ENCODE measurements around the gene CUX1.
"Not testable (repeated sequence)": the region's sequence is repeated elsewhere in the genome, so short reads cannot be mapped to it uniquely, and the experiment has no call there.

CUX1 gene

DNA sequence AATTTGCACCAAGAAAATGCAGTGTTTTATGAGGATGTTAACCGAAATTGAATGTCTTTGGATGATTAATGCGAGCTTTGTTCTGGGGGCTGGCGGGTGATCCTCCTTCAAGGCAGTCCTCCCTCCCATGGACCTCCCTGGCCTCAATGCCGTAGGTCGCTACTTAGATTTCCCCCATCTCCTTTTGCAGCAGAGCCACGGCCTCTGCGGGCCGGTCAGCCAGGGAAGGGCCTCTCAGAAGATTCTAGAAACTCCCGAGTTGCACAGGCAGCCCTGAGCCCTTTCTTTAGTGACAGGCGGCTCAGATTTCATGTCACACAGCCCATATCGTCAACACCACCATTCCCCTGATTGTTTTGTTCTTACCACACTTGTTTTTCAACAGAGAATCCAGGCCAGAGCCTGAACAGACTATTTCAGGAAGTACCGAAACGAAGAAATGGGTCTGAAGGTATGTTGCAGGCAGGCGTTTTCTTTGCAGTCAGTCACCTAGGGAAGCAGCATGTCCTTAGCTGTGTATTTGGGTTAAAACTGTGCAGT is 381.1 kb downstream of the CUX1 start:
- DNase-seq, result no peak

DNA sequence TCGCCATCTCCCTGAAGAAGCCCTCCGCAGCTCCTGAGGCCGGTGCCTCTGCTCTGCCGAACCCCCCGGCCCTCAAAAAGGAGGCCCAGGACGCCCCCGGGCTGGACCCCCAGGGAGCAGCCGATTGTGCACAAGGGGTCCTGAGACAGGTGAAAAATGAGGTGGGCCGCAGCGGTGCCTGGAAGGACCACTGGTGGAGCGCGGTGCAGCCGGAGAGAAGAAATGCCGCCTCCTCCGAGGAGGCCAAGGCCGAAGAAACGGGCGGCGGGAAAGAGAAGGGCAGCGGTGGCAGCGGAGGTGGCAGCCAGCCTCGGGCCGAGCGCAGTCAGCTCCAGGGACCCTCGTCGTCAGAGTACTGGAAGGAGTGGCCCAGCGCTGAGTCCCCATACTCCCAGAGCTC is 384.1 kb downstream of the CUX1 start:
- no peak for DNase-seq

DNA sequence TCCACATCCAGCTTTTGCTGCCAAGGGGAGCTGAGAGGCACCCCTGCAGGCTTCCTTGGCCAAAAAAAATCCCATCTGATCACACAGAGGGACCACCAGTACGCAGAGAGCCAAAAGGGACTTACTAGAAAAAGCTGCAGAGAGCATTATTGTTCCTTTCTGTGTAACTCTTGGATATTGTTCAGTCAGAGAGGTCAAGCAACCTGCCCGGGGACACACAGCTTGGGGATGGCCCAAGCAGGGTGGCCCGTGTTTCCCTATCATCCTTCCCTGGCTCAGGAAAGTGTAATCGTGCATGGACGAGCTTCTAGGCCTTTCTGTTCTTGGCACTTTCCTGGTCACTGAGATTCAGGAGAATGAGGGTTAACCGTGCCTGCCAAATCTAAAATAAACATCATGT is 385.1 kb downstream of the CUX1 start:
- no peak for DNase-seq

DNA sequence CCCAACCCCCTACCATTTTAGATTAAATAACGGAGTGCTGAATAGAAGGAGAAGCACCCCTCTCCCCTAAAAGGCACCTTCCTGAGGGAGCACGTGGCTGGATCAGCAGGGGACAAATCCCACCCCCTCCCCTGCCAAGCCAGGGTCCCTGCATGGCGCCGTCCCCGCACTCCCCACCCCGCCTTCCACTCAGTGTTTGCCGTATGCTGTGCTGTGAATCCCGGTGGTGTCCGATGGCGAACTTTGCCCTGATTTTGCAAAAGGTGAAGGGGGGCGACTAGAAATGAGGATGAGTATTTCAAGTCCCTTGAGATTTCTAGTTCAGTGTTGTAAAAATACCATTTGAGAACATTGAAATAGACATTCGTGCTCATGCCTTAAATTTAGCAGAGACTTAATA is 385.8 kb downstream of the CUX1 start:
- no peak for DNase-seq

DNA sequence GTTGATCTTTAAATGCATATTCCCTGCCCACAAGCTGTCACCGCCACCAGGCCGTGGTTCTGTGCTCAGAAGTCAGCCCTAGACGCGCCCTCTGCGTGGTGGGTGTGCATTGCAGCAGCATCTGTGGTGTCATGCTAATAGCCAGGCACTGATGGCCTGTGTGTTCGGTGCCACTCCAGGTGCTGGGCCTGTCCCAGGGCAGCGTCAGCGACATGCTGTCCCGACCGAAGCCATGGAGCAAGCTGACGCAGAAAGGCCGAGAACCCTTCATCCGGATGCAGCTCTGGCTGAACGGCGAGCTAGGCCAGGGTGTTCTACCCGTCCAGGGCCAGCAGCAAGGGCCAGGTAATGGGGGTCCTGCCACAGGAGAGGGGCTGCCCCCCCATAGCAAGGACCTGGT is 386.8 kb downstream of the CUX1 start:
- no peak for DNase-seq

DNA sequence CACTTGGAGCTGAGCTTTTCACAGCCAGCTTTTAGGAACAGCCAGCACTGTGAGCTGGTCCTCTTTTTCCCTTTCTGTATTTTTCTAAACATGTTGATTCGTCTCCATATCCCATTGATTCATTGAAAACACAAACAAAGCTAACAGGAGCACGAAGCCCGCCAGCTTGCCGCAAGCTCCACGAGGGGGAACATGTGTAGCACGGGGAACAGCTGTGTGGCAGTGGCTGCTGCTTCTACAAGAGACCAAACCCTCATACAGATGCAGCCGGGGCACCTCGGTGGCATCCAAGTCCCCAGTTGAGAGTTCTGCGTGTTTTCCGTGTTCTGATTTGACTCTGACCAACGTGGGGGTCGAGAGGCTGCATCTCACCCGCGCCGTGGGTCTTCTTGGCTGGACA is 388.5 kb downstream of the CUX1 start:
- DNase-seq, result no peak

DNA sequence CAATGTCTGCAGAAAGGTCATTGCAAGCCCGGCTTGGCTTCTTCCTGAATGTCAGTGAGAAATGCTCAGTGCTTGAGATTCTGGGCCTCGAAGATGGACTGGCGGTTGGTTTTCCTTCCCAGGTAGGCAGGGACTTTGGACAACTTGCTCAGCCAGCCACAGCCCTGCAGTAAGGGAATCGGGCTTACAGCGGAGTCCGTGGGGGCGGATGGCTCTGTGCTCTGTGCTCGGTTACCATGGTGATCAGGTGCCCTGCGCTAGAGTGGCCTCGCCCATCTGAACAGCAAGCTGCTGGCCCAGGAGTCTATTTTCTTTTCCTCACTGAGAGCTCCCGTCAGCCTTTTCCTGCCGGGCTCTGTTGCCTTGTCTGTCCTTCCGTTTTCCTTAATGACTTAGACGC is 391.4 kb downstream of the CUX1 start:
- DNase-seq, result no peak

DNA sequence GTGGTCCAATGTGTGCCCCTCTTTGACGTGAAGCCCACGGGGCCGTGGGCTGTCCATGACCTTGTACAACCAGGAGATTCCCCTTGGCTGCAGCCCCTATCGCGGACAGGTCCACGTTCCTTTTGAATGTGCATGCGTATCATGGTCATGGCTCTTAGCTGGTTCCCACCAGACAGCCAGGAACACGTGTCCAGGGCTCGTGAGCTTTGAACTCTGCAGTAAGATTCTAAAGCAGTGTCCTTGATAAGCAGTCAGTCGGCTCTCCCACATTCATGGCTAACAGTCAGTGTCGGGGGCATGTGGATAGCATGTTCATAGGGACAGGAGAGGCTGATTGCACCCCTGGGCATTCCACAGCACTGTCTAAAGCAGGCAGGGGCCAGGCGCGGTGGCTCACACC is 393.4 kb downstream of the CUX1 start:
- DNase-seq, result no peak

DNA sequence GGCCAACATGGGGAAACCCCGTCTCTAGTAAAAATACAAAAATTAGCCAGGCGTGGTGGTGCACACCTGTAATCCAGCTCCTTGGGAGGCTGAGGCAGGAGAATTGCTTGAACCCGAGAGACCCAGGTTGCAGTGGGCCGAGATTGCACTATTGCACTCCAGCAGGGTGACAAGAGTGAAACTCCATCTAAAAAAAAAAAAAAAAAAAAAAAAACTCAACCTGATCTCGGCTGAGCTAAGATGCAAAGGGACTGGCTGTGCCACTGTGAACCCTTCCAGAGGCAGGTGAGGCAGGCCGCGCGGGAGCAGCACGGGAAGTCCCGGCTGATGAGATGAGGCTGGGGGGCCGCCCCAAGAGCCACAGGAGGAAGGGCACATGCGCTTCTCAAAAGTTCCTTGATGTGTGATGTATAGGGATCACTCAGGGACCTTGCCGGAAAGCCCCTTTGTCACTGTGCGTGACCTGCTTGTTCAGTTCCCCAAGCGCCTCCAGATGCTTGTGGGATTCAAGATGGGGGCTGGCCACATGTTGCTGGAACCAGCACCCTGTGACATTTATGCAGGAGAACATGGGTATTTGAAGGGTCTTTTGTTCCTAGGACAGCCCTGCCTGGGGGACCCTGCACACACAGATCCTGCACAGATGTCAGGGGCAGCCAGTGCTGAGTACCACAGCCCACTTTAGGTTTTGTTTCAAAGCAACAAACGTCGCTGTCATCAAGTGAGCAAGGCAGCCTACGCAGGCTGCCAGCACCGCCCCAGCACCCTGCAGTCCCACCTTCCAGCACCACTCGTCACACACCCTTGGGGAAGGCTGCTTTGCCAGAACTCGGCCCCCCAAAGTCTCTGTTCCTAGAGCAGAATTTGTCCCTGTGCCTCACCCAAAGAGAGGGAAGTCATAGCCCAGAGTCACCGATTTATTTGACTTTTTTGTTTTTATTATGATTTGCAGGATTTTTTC is 394.4 kb downstream of the CUX1 start:
- DNase-seq, result no peak

DNA sequence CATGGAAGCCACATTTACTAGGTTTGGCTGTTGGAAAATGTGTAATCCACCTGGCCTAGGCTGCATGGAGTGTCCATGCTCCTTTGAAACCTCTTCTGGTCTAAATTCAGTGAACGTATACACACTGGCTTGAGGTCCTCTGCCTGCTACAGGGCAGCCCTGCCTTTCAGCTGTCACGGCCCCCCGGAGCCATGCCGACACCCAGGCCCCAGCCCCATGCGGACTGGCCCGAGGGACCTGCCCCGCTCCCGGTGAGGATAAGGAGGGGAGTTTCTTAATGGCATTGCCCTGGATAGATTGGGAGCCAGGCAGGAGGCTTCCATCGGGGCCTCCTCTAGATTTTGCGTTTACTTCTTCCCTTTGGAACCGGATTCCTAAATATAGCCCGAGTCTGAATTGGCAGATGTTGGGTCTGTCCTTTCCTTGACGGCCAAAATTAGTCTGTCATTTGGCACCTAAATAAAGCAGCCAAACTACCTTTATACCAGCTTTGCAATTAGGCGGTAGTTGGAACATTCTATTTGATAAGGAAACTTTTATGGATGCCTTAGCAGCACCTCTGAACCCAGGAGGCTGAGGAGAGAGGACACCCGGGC is 397.1 kb downstream of the CUX1 start:
- no peak for DNase-seq

DNA sequence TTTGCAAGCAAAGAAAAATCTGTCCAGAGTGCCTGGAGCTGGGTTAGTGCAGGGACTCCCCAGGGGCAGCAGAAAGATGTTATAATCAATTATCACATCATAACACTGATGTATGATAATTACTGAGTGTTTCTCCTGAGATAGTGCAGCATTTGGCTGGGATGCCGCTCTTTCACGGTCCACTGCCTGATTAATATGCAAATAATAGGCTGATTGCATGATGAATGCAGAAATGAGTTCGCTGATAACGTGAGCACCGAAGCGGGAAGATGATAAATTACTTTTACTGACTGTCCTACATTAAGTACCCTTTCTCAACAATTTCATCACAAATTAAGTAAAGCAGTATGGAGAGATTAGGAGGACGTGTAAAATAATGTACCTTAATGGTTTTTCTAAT is 397.8 kb downstream of the CUX1 start:
- no peak for DNase-seq

DNA sequence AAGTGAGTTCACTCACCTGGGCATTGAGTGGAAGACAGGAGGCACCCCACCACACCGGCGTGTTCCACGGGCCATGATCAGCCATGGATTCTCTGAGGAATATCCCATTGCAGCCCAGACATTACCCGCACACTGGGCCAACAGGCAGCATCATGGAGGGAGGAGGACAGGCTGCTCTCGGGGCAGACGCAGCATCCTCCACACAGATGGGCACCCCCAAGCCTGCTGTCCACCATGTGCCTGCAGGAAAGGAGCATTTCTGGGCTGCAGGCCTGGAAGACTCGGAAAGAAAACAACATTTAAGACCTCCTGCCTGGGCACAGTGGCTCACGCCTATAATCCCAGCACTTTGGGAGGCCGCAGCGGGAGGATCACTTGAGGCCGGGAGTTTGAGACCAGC is 398.3 kb downstream of the CUX1 start:
- DNase-seq, result no peak

DNA sequence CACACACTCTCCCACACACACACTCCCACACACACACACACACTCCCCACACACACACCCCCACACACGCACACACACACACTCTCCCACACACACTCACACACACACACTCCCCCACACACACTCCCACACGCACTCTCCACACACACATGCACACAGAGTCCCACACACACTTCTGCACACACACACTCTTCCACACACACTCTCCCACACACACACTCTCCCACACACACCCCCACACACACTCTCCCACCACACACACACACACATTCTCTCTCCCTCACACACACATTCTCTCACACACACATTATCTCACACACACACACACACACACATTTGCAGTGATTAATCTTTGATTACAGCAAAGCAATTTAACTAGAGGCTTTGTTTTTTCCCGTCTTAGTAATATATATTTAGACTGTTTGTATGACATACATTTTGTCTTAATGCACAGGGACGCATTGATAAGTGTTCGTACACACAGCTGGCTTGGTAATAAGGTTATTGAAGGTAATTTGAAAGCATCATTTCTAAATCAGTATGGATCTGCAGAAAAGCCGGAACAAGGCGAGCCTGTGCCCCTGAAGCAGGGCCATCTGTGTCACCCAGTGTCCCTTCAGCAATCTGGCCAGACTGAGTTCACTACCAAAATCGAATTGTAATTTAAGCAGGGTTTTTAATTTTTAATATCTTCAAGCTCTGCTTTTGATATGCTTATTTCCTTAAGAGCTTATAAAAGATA is 399.3 kb downstream of the CUX1 start:
- DNase-seq, result no peak

DNA sequence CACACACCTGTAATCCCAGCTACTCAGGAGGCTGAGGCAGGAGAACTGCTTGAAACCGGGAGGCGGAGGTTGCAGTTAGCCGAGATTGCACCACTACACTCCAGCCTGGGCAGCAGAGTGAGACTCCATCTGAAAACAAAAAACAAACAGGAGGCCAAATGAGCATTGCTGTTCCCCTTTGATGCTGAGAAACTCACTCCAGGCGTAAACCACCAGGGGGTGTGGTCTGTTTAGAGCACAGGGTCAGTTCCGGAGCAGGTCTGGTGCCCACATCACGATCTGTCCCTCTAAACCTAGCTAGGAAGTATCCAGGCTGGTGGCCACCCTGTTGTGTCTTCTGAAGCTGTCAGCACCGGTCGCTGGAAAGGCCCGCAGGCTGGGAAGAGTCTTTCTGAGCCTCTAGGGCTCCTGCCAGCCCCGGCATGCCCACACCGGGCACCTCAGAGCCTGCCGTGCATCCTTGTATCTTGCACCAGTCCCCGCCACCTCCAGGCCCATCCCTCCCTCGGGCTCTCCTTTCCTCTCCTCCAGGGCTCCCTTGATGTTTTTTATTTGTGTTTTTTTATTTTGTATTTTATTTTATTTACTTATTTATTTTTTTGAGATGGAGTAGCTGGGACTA is 402.9 kb downstream of the CUX1 start:
- no peak for DNase-seq

DNA sequence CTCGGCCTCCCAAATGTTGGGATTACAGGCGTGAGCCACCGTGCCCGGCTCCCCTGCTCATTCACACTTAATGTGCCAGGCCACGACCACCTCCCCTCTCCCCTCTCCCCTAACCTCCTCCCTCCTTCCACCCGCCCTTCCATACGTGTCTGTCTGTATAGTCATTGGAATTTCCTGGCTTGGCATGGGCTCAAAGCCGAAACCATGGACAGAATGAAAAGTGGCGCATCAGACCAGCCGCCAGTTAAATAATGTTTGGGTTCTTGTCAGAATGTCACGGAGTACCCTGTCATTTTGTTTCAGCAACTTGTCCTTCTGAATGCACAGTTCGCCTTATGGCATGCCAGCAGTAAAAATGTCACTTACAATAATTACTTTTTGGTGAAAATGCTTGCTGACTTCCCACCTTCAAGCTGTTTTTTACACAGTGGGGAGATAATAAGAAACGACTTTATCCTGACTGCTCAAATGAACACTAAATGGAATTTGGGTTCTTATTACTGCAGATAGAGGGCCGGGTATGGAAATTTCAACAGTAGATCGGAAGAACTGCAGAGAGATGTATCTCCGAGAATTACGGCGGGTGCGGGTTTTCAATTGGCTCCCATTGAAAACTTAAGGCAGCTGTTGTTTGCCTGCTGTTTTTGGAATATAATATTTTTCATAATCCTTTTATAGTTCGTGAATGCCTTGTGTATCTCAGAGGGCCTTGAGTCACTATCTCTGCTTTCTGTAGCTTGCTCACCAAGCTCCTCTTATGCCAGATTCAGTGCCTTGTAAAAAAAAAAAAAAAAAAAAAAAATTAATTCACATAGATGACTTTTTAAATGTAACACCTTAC is 403.8 kb downstream of the CUX1 start:
- DNase-seq, result no peak

DNA sequence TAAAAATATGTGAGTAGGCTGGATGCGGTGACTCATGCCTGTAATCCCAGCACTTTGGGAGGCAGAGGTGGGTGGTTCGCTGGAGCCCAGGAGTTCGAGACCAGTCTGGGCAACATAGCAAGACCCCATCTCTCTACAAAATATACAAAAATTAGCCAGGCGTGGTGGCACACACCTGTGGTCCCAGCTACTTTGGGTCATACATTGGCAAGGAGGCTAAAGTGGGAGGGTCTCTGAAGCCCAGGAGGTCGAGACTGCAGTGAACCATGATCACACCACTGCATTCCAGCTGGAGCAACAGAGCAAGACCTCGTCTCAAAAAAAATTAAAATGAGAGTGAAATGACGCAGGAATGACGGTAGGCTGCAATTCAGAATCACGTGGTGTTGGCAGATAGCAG is 404.5 kb downstream of the CUX1 start:
- no peak for DNase-seq

DNA sequence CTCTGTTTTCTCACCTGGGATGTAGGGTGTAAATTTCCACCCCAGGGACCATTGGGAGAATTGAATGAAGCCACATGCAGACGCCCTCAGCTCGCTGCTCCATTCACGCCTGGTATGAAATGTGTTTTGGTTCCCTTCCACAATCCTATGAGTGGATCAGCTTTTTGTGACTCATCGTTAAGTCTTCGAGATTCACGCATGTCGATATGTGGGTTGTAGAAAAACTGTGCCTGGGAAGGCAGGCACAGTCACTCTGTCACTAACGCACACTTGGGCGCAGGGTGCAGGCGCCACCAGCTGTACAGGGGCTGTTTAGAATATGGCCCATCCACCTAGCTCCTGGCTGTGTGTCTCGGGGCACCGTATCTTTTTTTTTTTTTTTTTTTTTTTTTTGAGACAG is 405.0 kb downstream of the CUX1 start:
- DNase-seq, result no peak

DNA sequence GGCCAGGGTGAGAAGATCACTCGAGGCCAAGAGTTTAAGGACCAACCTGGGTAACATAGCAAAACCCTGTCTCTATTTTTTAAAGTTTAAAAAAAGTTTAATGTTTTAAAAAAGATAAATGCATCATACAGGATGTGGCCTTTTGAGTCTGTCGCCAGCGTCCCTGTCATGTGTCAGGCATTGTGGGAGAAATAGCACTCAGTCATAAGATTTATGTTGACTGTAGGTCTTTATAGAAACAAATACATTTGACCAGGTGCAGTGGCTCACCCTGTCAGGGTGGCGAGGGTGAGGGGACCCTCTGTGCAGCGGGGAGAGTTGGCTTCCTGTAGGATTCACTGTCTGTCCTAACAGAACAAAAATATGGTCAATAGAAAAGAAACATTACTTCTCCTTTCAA is 405.8 kb downstream of the CUX1 start:
- no peak for DNase-seq

DNA sequence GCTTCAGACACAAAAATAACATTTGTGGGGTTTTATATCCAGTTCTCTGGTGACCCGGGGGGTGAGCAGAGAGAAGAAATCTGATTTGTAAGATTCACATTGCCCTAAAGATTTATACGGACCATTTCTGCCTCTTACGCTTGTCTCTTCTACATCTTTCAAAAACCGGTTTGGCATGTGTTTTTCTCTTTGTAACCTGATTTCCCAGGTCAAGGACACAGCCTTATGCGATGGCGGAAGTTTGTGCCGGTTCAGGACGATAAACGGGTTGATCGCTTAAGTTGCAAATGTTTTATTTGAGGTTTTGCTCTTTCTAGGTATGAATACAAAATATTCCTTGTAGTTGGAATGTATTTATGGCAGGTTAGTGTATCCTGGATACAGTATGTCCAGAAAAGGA is 407.6 kb downstream of the CUX1 start:
- DNase-seq, result no peak

DNA sequence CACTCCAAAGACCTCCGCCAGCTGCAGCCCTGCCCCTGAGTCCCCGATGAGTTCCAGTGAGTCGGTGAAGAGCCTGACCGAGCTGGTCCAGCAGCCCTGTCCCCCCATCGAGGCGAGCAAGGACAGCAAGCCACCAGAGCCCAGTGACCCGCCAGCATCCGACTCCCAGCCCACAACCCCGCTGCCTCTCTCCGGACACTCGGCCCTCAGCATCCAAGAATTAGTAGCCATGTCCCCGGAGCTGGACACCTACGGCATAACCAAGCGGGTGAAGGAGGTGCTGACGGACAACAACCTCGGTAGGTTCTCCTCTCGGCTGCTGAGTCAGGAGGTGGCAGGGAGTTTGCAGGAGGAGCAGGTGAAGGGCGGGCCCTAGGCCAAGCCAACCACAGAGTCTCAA is 409.9 kb downstream of the CUX1 start:
- no peak for DNase-seq

DNA sequence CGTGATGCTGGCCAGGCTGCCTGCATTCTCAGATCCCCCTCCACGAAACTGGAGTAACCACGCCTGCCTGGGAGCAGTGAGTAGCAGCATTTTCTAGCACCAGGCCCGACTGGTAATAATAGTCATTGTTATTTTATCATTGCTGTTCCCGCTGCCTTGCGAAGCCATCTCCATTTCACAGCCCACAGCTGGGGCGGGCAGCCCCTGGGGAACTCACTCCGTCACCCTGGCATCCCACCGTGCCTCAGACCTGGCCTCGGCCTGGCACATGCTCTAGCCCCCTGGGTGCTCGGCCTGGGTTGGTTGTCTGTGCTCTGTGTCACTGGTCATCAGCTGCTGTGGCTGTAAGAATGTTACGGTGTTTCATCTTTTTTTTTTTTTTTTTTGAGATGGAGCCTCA is 411.5 kb downstream of the CUX1 start:
- no peak for DNase-seq

DNA sequence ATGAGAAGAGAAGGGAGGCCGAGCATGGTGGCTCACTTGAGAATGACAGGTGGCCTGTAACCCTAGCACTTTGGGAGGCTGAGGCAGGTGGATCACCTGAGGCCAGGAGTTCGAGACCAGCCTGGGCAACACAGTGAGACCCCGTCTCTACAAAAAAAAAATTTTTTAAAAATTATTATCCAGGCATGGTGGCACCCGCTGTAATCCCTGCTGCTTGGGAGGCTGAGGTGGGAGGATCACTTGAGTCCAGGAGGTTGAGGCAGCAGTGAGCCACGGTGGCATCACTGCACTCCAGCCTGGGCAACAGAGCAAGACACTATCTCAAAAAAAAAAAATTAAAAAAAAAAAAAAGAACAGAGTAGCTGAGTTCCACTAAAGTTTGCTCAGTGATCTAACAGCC is 412.7 kb downstream of the CUX1 start:
- DNase-seq, result not testable (repeated sequence)
